Inflammatory macrophage treated with lipopolysaccharide for 4 hours (primary cell): ENCODE results near the gene C5AR1.
"Not testable (repeated sequence)": the region's sequence is repeated elsewhere in the genome, so short reads cannot be mapped to it uniquely, and the experiment has no call there.

Source experiments
- DNase-seq: peaks from one replicate; pipeline ENCODE4 v3.0.0-alpha.2; 2020

C5AR1 gene

GRCh38 chr19:47296036-47296435 is 13.6 kb upstream of the C5AR1 start:
- DNase-seq = peak; percentile 85

GRCh38 chr19:47300867-47301266 is 8.8 kb upstream of the C5AR1 start:
- not testable (repeated sequence) for DNase-seq

GRCh38 chr19:47302249-47302648 is 7.4 kb upstream of the C5AR1 start:
- peak; percentile 69 for DNase-seq

DNA sequence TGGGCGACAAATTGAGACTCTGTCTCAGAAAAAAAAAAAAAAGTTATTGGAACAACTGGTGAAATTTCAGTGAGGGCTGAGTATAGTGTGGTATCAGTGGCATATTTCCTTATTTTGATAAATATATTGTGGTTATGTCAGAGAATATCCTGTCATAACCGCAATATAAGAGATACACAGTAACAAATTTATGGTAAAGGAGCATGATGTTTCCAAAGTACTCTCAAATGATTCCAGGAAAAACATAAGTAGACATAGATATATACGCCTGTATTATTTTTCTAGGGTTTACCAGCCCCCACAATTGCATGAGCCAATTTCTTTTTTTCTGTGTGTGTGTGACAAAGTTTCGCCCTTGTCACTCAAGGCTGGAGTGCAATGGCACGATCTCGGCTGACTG is 5.7 kb upstream of the C5AR1 start:
- DNase-seq = no peak

DNA sequence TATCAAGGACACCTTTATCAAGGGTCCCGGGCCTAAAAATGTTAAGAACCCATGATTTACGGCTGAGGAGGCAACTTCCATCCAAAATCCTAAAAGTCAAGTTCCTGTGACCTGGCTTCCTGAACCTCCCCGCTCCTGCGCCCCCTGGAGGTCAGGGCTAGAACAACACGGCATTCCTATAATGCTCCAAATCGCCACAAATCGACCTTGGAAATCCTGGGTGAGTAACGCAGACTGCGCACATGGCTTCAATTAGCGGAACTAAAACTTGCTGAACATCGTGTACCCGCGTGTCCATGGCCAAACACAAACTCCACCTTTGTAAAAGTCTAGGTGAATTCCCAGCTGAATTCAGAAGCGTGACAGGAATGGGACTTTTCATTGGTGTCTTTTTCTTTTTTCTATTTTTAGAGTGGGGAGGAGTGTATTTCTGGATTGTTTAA is 4.3 kb upstream of the C5AR1 start:
- DNase-seq = peak; percentile 73

DNA sequence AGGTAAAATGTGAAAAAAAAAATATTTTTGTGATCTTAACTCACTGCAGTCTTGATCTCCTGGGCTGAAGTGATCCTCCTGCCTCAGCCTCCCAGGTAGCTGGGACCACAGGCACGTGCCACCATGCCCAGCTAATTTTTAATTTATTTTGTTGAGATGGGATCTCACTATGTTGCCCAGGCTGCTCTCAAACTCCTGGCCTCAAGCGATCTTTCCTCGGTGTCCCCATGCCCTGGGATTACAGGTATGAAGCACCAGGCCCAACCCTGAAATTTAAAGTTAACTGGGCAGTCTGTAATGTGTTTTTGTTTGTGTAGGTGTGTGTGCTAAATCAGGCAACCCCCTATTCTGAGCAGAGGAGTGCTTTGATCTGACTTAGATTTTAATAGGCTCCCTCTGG is 3.4 kb upstream of the C5AR1 start:
- no peak for DNase-seq

- DNase-seq = no peak
Observed at GRCh38 chr19:47309038-47309437, 623 bp upstream of the C5AR1 start.

DNA sequence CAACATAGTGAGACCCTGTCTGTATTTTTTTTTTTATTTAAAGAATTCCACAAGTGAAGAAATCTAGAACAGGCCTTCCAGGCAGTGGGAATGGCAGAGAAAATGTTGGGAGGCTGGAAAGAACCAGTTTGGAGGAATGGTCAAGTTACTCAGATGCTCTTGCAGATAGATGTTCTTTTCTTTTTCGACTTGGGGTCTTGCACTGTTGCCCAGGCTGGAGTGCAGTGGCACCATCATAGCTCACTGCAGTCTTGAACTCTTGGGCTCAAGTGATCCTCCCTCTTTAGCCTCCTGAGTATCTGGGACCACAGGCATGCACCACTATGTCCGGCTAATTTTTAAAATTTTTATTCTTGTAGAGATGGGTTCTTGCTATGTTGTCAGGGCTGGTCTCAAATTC is 662 bp downstream of the C5AR1 start:
- DNase-seq = no peak

- peak; percentile 92 for DNase-seq
Observed at GRCh38 chr19:47310819-47311218, 1.2 kb downstream of the C5AR1 start.

DNA sequence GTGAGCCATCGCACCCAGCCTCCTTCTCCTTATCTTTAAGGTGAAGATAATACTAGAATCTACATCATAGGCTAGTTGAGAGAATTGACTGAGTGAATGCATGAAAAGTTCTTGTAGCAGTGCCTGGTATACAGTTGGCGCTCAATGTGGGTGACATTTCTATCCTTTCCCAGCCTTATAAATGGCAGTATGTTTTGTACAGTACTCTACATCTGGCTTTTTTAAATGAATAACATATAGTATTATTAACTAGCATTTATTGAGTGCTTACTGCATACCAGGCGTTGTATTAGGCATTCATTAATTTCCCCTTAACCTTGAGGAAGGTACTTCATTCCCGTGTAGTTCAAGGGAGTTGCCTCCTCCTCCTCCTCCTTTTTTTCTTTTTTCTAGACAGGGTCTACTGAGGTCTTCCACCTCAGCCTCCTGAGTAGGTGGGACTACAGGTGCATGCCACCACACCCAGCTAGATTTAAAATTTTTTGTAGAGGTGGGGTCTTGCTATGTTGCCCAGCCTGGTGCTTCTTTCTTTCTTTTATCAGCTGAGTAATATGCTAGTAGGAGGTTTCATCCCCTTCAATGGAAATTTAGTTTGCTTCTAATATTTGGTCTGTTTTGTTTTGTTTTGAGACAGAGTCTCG is 2.8 kb downstream of the C5AR1 start:
- DNase-seq = no peak

DNA sequence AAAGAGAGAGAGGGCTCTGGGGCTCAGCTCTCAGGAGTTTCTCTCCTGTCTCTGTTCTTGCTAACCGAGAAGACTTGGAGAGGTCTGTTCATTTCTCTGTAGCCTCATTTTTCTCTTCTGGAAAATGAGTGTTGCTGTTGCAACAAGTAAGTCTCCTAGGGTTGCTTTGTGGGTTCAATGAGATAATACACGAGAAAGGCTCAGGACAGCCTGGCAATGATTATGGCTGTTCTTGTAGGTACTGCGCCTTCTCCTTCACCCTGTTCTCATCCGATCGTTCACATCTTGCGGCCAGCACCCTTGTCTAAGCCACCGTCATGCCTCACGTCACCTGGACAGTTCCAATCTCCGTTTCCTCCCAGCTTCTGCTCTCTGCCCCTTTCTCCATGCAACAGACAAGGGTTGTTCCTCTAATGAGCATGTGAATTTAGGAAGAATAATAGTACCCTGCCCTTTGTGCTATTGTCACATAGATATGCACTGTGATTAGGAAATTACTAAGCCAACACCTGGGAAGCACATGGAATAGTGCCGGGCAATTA is 4.2 kb downstream of the C5AR1 start:
- DNase-seq = peak; percentile 30

DNA sequence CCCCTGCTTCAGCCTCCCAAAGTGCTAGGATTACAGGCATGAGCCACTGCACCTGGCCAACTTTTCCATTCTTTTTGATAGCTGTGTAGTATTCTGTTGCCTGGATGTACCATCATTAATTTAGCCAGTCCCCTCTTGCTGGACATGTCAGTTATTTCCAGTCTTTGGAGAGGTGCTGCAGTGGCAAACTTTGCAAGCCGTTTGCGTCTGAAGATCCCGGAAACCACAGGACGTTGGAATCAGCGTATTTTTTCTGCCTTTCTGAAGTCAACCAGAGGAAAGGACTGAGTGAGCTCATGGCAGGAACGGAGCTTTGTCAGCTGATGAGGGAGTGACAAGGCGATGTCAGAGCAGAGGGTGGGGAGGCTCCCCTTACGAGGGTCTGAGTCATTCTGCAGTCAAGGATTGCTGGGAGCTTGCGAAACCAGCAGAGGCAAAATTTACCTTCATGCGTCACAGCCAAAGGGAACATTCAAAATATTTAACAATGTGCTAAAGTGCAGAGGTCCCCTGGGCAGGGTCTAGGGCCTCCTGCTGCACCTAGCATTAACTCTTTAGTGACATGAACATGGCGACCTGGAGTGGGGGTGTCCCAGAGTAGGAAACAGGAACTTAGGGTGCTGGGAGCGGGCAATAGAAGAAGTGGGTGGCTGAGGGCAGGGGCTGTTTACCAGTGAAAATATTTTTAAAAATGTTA is 5.6 kb downstream of the C5AR1 start:
- peak; percentile 99 for DNase-seq

DNA sequence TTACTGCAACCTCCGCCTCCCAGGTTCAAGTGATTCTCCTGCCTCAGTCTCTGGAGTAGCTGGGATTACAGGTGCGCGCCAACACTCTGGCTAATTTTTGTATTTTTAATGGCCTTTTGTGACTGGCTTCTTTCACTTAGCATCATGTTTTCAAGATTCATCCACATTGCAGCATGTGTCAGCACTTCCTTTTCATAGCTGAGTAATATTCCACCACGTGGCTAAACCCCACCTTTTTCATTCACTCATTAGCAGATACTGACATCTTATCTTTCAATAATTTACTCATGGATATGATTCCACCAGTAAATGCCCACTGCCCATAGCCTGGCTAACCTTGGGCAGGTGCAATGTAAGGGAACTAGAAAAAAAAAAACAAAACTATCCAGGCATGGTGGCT is 6.9 kb downstream of the C5AR1 start:
- peak; percentile 51 for DNase-seq

DNA sequence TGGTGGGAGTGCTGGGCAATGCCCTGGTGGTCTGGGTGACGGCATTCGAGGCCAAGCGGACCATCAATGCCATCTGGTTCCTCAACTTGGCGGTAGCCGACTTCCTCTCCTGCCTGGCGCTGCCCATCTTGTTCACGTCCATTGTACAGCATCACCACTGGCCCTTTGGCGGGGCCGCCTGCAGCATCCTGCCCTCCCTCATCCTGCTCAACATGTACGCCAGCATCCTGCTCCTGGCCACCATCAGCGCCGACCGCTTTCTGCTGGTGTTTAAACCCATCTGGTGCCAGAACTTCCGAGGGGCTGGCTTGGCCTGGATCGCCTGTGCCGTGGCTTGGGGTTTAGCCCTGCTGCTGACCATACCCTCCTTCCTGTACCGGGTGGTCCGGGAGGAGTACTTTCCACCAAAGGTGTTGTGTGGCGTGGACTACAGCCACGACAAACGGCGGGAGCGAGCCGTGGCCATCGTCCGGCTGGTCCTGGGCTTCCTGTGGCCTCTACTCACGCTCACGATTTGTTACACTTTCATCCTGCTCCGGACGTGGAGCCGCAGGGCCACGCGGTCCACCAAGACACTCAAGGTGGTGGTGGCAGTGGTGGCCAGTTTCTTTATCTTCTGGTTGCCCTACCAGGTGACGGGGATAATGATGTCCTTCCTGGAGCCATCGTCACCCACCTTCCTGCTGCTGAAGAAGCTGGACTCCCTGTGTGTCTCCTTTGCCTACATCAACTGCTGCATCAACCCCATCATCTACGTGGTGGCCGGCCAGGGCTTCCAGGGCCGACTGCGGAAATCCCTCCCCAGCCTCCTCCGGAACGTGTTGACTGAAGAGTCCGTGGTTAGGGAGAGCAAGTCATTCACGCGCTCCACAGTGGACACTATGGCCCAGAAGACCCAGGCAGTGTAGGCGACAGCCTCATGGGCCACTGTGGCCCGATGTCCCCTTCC is 10.5 kb downstream of the C5AR1 start:
- DNase-seq = no peak

GRCh38 chr19:47321630-47322029 is 12.0 kb downstream of the C5AR1 start:
- DNase-seq = peak; percentile 48

DNA sequence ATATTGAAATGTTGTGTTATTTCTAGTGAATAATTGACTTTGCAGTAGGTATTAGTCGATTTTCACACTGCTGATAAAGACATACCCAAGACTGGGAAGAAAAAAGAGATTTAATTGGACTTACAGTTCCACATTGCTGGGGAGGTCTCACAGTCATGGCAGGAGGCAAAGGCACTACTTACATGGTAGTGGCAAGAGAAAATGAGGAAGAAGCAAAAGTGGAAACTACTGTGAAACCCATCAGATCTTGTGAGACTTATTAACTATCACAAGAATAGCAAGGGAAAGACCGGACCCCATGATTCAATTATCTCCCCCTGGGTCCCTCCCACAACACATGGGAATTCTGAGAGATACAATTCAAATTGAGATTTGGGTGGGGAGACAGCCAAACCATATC is 12.4 kb downstream of the C5AR1 start:
- DNase-seq = peak; percentile 92

DNA sequence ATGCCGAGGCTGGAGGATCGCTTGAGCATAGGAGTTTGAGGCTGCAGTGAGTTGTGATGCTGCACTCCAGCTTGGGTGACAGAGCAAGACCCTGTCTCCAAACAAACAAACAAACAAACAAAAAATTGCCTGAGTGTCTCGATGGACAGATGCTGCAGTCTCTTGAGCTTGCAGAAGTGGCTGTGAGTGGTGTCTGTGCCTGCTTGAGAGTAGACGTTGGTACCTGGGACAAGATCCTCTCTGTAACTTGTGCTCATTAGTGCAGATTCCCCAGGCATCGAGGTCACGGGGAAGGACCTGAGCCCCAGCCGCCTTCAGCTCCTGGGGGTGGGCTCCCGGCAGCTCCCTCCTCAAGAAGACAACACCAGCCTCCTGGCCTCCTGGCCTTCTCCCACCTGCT is 13.7 kb downstream of the C5AR1 start:
- no peak for DNase-seq

- no peak for DNase-seq
Observed at GRCh38 chr19:47323872-47324271, 14.2 kb downstream of the C5AR1 start.

DNA sequence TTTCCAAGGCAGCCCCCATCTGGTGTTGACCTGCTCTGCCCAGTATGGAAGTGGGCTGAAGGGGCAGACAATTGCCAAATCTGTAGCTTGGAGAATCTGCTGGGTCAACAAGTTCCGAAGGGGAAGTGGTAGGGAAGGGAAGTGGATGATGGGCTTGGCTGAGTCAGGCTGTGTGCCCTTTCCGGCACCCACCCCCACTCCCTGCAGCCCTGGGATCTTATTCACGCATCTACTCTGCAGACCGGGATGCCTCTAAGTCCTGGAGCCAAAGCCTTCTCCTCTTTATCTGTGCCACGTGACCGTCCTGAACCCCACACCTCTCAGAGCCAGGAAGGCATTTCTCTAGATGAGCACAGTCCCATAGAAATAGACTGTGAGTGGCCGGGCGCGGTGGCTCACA is 14.8 kb downstream of the C5AR1 start:
- peak; percentile 95 for DNase-seq

DNA sequence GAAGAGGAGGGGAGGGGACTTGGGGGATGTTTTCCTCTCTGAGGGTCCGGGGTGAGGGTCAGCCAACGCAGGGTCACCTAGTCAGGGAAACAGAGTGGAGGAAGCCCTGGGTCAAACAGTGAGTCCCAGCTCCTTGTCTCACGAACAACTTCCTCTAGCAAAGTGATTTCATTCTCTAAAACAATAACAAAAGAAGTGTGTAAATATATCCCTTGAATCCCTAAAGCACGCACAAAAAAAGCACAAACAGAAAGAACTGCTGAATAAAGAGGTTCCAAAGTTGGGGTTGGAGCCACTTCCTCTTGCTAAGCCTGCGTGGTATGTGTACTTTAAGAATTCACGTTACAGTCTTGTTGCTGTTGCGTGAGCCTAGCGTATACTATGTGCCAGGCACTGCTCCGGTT is 20.8 kb downstream of the C5AR1 start:
- peak; percentile 76 for DNase-seq

GRCh38 chr19:47331490-47331889 is 21.8 kb downstream of the C5AR1 start:
- DNase-seq = no peak

DNA sequence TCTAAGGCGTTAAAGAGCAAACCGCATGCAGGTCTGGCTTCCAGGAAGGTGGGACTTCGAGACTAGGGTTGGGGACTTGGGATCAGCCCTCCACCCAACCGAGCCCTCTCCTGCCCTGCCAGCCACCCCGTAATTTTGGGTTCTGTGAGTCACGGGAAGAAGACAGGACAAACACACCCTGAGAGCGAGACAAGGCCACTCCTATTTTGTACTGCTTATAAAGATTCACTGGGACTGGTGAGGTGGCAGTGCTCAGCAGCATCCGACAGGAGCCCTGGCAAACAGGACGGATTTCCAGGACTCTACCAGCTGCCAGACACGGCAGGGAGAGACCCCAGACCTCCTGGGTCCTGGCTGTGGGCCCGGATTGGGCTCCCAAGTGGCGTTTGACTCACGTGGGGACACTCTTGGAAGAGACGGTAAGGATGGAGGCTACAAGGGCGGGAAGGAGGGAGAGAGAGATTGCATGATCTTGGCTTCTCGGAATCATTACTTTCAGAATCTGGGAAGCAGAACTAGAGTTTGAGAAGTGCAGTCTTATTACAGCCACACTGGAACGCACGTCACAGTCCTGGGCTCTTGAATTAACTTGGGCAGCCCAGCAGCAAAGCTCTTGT is 22.4 kb downstream of the C5AR1 start, which contains the start of gene C5AR2:
Gene C5AR2, plus strand, starts transcription at position 245 of the 617 bp plus-strand sequence. CDS start 8,625 bp downstream, outside the sequence.
- DNase-seq = peak; percentile 75
